ES-I3 (cell line): ENCODE results near the gene ANKDD1A.

Experiments used
- H3K36me3 ChIP-seq: 2 replicates; pipeline ENCODE4 v1.6.1; 2013; ENCODE audit warnings: mild to moderate bottlenecking, low read length, control low read depth, moderate library complexity; ENCODE audit not compliant: insufficient read depth
- H3K4me1 ChIP-seq: 2 replicates; pipeline ENCODE4 v1.6.1; 2013; ENCODE audit warnings: mild to moderate bottlenecking, control low read depth, low read length; ENCODE audit not compliant: insufficient read depth
- H3K9ac ChIP-seq: 2 replicates; pipeline ENCODE4 v1.6.1; 2013; ENCODE audit warnings: low read depth, mild to moderate bottlenecking, low read length, moderate library complexity
- H3K9me3 ChIP-seq: 2 replicates; pipeline ENCODE4 v1.6.1; 2013; ENCODE audit warnings: mild to moderate bottlenecking, low read length, moderate library complexity; ENCODE audit not compliant: control insufficient read depth, insufficient read depth

Gene ANKDD1A

DNA sequence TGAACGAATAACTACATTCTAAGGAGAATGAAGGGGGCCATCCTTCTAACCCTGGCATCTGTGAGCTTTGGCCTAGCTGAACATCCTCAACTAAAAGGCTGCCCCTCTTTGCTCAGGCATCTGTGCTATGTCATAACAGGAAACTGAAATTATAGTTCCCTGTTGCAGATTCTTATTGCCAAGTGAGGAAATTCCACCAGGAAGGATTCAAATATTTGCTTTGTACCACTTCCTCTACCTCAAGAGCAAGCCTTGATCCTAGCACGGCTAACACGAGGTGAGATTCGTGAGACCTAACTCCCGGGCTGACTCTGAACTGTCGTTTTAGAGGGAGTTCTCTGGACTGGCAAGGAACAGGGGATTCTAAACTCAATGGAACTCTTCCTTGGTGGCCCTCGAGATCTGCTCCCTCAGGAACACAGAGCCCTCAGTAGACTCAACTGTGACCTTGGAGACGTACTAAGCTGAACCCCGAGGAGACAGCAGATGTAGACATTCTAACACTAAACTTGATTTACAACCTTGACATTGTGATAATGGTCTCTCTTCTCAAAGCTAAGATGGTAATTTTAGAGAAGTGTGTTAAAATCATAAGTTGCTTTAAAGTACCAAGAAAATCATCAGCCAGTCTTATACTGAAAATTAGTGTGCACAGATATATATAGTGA, 73.8 kb downstream of the ANKDD1A start:
- H3K9me3 ChIP-seq = no peaks in the 10 kb centered on the region
- no peaks in the 10 kb centered on the region; the same call in 1 of the 2 replicates for H3K4me1 ChIP-seq
- no peaks in the 10 kb centered on the region; the same call in 1 of the 2 replicates for H3K36me3 ChIP-seq
- H3K9ac ChIP-seq = no peak overlapping the region

DNA sequence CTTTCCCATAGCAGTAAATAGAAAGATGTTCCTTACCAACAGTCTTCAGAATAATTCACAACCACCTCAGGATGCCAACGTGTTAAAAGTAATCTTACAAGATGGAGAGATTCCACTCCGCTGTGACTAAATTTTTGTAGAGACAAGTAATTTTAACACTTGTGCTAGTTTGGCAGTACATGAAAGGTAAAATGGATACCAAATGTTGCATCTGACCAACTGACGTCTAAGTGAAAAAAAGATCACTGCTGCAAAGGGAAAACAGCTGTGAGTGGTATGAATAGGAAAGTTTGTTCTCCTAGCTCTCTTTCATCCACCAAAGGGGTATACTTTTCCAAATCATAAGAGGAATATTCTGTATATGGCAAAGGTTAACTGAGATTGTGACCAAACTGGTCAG, 75.4 kb downstream of the ANKDD1A start:
- Histone ChIP-seq H3K9ac (no peak overlapping the region), H3K9me3 (no peaks in the 10 kb centered on the region), H3K36me3 (no peaks in the 10 kb centered on the region; the same call in 1 of the 2 replicates), H3K4me1 (no peaks in the 10 kb centered on the region; the same call in 1 of the 2 replicates)

DNA sequence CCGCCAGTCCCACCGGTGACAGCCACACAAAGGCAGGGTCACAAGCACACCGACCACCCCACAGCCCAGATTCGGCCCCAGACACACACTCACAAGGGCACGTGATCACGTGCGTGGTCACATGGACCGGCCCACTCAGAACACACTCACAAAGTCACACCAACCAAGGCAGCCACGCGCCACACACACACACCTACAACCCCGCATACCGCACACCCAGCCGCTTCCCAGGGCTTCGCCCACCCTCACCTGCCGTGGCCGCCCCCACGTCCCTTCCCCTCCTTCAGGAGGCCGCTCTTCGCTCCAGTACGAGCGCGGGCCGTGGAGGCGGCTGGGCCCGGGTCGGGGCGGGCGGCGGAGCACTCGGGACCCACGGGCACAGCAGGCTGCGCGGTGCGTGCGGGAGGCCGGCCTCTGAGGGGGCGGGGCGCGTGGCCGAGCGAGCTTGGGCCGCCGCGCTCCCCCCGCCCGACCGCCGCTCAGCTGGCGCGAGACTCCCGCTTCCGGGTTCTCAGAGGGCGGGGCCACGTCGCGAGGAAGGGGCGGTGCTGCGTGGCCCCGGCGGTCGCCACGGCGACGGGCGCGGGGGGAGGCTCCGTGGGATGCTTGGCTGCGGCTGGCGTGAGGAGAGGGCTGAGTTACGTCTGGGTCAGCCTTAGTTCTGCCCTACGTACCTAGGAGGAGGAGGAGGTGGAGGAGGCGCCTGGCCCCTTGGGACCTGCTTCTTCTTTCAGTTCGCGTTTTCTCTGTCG, 77.9 kb downstream of the ANKDD1A start, which contains the start of gene SPG21:
TSS of gene SPG21 (minus strand) at position 499 of the 752 bp plus-strand sequence. CDS start 6,345 bp downstream, outside the sequence.
- Histone ChIP-seq H3K36me3 (no peaks in the 10 kb centered on the region), H3K4me1 (no peaks in the 10 kb centered on the region; the same call in 1 of the 2 replicates), H3K9ac (peak within 1 kb of the TSS; percentile 66), H3K9me3 (no peaks in the 10 kb centered on the region)

DNA sequence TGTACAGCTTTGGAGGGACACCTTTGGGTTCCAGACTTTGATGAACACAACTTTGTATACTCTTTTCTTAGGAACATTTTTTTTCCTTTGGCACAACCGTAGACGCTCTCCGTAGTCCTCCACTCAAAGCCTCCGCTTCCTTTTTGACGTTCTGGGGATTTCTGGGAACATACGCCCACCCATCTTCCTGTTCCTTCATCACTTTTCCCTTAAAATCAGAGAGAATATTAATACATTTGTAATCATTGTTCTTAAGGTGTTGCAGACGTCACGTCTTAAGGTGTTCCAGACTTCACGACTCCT, 78.4 kb downstream of the ANKDD1A start:
- Histone ChIP-seq H3K36me3 (no peaks in the 10 kb centered on the region), H3K4me1 (no peaks in the 10 kb centered on the region; the same call in 1 of the 2 replicates), H3K9ac (peak overlapping the region; percentile 66), H3K9me3 (no peaks in the 10 kb centered on the region)

DNA sequence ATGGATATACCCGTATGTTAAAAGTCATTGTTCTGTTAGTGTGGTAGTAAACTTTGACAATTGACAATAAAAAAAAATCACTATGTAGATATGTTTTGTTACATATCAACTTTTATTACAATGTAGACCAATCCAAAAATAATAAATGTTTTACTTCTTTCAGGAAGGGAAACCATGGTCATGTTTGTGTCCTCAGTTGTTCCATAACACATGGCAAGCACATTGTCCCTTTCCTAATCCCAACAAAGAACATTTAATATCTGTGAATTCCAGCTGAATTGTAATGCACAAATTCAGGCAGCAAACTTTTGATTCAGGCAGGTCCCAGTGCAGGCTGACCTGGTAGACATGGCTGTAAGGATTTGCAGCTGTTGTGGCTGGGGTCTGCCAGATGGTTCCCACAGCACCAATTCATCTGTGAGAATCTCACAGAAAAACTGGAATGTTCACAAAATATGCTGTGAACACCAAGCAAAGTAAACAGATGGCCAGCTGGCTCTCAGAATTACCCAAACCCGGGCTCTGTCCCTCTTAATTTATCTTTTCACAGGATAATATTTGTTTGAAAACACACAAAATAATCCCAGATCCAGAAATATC, 79.9 kb downstream of the ANKDD1A start:
- no peak overlapping the region for H3K9ac ChIP-seq
- H3K36me3 ChIP-seq = no peaks in the 10 kb centered on the region
- H3K4me1 ChIP-seq = no peaks in the 10 kb centered on the region; the same call in 1 of the 2 replicates

DNA sequence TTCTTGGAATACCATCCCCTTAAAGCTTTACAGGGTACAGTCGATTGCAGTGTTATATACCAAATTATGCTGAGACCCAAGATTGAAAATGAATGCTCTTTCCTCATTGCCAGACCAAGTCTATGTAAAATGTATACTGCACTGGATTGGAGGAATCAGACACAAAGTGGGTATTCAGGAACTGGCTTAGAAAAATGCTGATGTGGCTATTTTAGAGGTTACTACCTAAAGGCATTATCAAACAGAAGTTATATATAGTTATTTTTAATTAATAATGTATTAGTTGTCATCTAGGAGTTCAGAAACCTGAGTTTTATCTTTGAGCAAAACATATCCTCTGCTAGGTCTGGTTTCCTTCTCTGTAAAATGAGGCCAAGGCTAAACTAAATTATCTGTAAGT, 81.6 kb downstream of the ANKDD1A start:
- Histone ChIP-seq H3K4me1 (no peaks in the 10 kb centered on the region; the same call in 1 of the 2 replicates), H3K9ac (no peak overlapping the region), H3K9me3 (no peaks in the 10 kb centered on the region), H3K36me3 (no peaks in the 10 kb centered on the region)

More for the DNA sequence above, 79.9 kb downstream of the ANKDD1A start:
- H3K9me3 ChIP-seq = no peaks in the 10 kb centered on the region

DNA sequence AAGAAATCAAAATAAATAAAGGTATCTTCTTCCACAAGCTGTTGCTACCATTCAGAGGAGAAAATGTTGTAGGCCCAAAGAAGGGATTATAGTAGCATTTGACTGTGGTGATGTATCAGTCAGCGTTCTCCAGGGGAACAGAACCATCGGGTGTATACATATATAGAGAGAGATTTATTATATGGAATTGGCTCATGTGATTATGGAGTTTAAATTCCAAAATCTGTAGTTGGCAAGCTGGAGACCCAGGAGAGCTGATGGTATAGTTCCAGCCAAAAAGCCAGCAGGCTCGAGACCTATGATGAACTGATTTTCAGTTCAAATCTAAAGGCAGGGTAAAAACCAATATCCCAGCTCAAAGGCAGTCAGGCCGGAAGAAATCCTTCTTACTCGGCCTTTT, 85.4 kb downstream of the ANKDD1A start:
- Histone ChIP-seq H3K36me3 (no peaks in the 10 kb centered on the region), H3K4me1 (no peaks in the 10 kb centered on the region), H3K9me3 (no peaks in the 10 kb centered on the region), H3K9ac (no peak overlapping the region)

DNA sequence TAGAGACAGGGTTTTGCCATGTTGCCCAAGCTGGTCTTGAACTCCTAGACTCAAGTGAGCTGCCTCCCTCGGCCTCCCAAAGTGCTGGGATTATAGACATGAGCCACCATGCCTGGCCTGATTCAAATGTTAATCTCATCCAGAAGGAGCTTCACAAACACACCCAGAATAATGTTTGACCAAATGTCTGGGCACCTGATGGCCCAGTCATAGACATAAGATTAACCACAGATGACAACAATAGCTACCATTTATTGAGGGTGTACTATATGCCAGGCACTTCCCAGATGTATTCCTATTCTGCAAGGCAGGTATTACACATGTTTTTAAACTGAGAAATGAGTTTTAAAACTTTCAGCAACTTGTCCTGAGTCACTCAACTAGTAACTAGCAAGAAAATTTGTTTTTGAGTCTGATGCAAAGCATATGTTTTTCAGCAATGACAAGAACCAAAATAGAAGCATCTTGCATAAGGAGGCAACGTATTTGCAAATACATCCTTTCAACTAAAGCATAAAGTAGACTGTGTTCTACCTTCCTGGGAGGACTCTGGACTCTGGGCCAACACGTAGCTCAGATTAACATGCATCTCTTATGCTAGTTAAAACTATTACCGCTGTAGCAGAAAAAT, 86.2 kb downstream of the ANKDD1A start:
- Histone ChIP-seq H3K4me1 (no peaks in the 10 kb centered on the region), H3K9ac (no peak overlapping the region), H3K9me3 (no peaks in the 10 kb centered on the region), H3K36me3 (no peaks in the 10 kb centered on the region)

DNA sequence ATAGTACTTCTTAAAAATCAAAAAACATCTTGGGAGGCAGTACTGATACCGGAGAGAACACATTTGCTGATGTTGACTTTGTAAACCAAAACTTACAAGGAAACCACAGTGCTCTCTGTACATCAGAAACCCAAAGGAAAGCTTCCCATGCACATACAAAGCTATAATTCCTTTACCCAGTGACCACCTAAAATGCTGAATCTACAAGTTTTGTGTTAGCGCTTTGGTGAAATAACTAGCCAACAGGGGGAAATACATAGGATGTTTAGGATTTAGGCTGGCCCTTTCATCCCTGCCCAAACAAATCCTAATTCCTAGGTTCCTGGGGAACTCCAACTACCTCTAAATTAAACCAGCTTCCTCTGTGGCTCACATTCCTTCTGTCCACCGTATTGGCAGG, 93.3 kb downstream of the ANKDD1A start:
- H3K9ac ChIP-seq = no peak overlapping the region
- no peaks in the 10 kb centered on the region for H3K4me1 ChIP-seq
- H3K9me3 ChIP-seq = no peaks in the 10 kb centered on the region
- peaks cover 3% of the 10 kb centered on the region; the same call in 1 of the 2 replicates for H3K36me3 ChIP-seq

DNA sequence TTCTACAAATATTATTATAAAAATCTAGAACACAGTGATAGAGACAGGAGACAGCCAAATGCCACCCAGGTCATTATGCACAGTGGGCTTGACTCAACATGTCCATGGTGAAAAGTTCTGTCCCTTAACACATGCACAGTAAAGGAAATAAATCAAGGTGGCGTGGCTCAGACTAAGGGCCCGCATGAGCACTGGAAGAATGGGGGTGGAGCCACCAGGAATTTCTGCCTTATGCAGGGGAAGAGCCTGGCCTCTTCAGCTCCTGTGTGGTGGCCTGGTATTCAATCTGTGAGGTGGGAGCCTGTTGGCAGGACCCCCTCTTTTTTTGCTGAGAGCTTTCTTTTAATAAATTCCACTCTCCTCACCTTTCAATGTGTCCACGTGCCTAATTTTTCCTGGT, 95.2 kb downstream of the ANKDD1A start:
- no peaks in the 10 kb centered on the region for H3K4me1 ChIP-seq
- H3K36me3 ChIP-seq = peaks cover 3% of the 10 kb centered on the region; the same call in 1 of the 2 replicates
- H3K9me3 ChIP-seq = no peaks in the 10 kb centered on the region
- H3K9ac ChIP-seq = no peak overlapping the region
